AG04449 (cell line): Measurements from ENCODE around the gene PDZD2.

Source experiments
- CTCF ChIA-PET: fragments of 350-600 bp; formaldehyde crosslinking; extraction: SDS; loops from one replicate; lab custom pipeline; 2021; ENCODE audit warnings: antibody characterized with exemption; lab: Yijun Ruan, JAX
- POLR2A ChIA-PET: fragments of 400-600, 350-600 bp; formaldehyde crosslinking; extraction: SDS; loops from one replicate; lab custom pipeline; 2020; ENCODE audit warnings: antibody characterized with exemption, inconsistent platforms; lab: Yijun Ruan, JAX
- DNase-seq: peaks from one replicate; pipeline ENCODE4 v3.0.0-alpha.2; 2010; ENCODE audit warnings: low read depth, low spot score
- H3K4me3 ChIP-seq: 2 replicates; pipeline ENCODE4 v1.5.1; 2011; ENCODE audit warnings: low read depth, mild to moderate bottlenecking, control low read depth, low read length
- CTCF ChIP-seq: IDR thresholded peaks from one replicate; pipeline ENCODE4 v1.5.1; 2011; ENCODE audit warnings: mild to moderate bottlenecking, moderate library complexity, low read length, control low read depth, inconsistent platforms; ENCODE audit not compliant: insufficient read depth; ENCODE audit errors: missing control alignments

Gene PDZD2

GRCh38 chr5:32057187-32058096 lies 418.5 kb downstream of the PDZD2 start:
- ChIA-PET POLR2A (no interaction called here), CTCF (interaction anchor here (0.7 to 7.4 kb wide), 10 partner anchors 9 to 232 kb away, joined by 3 to 32 read pairs (median 4); no protein-coding TSS in a partner anchor)
- no peak for TF ChIP-seq CTCF
- no peak overlapping the region for H3K4me3 ChIP-seq
- DNase-seq, result no peak

GRCh38 chr5:32058101-32058500 lies 419.2 kb downstream of the PDZD2 start:
- CTCF ChIA-PET, result interaction anchor here (0.6 to 7.4 kb wide), 8 partner anchors 10 to 244 kb away, joined by 3 to 32 read pairs (median 6); no protein-coding TSS in a partner anchor
- POLR2A ChIA-PET, result no interaction called here
- no peak for TF ChIP-seq CTCF
- DNase-seq, result no peak
- H3K4me3 ChIP-seq, result no peak overlapping the region

GRCh38 chr5:32058997-32059396 lies 420.1 kb downstream of the PDZD2 start:
- no peak for DNase-seq
- no peak for TF ChIP-seq CTCF
- POLR2A ChIA-PET, result no interaction called here
- no peak overlapping the region for H3K4me3 ChIP-seq
- CTCF ChIA-PET, result interaction anchor here (0.9 to 7.4 kb wide), 9 partner anchors 9 to 234 kb away, joined by 3 to 32 read pairs (median 7); no protein-coding TSS in a partner anchor

- POLR2A ChIA-PET, result no interaction called here
- no peak for TF ChIP-seq CTCF
- DNase-seq, result no peak
Measured at GRCh38 chr5:32059761-32060530, 421.0 kb downstream of the PDZD2 start.

GRCh38 chr5:32061236-32061635 lies 422.3 kb downstream of the PDZD2 start:
- ChIA-PET CTCF (interaction anchor here (0.6 to 7.4 kb wide), 2 partner anchors 17 to 29 kb away, joined by 3 to 32 read pairs; no protein-coding TSS in a partner anchor), POLR2A (no interaction called here)
- no peak for DNase-seq
- no peak overlapping the region for H3K4me3 ChIP-seq
- TF ChIP-seq CTCF, result no peak

More at GRCh38 chr5:32059761-32060530, 421.0 kb downstream of the PDZD2 start:
- CTCF ChIA-PET, result interaction anchor here (1.7 to 7.4 kb wide), 7 partner anchors 8 to 235 kb away, joined by 4 to 32 read pairs (median 7); no protein-coding TSS in a partner anchor
- H3K4me3 ChIP-seq, result no peak overlapping the region
